OCI-LY1 (cell line): ENCODE measurements around the gene ATP12A.
A peak's percentile ranks its signal among the peaks of the same experiment; 100 is the strongest.

Experiments
- H2AFZ ChIP-seq: fragments of 200-600 bp; sonication (generic), shearing (Covaris generic); 2 replicates; pipeline ENCODE4 v1.6.0; 2014; ENCODE audit warnings: antibody characterized with exemption, mild to moderate bottlenecking, low read length
- H3F3A ChIP-seq: fragments of 200-600 bp; sonication (generic), shearing (Covaris generic); 2 replicates; pipeline ENCODE4 v1.6.0; 2014; ENCODE audit warnings: mild to moderate bottlenecking, antibody characterized with exemption, low read length, moderate library complexity; ENCODE audit not compliant: insufficient read depth
- H3K27ac ChIP-seq: fragments of 200-600 bp; sonication (generic); 2 replicates; pipeline ENCODE4 v1.5.1; 2014; ENCODE audit warnings: low read length, mixed run types, mild to moderate bottlenecking, low read depth; ENCODE audit not compliant: poor library complexity, severe bottlenecking
- H3K27me3 ChIP-seq: fragments of 200-600 bp; sonication (generic); 2 replicates; pipeline ENCODE4 v1.6.0; 2014; ENCODE audit warnings: antibody characterized with exemption, mild to moderate bottlenecking, low read length, moderate library complexity; ENCODE audit not compliant: insufficient read depth
- H3K36me3 ChIP-seq: fragments of 200-600 bp; sonication (generic); 2 replicates; pipeline ENCODE4 v1.6.1; 2014; ENCODE audit warnings: mild to moderate bottlenecking, antibody characterized with exemption, low read length, moderate library complexity, mixed read lengths; ENCODE audit not compliant: insufficient read depth
- H3K4me1 ChIP-seq: fragments of 200-600 bp; sonication (generic); 2 replicates; pipeline ENCODE4 v1.5.1; 2014; ENCODE audit warnings: mild to moderate bottlenecking, low read length, moderate library complexity; ENCODE audit not compliant: insufficient read depth, severe bottlenecking
- H3K4me2 ChIP-seq: fragments of 200-600 bp; sonication (generic), shearing (Covaris generic); 2 replicates; pipeline ENCODE4 v1.6.1; 2014; ENCODE audit warnings: low read length
- H3K4me3 ChIP-seq: fragments of 200-600 bp; sonication (generic); 2 replicates; pipeline ENCODE4 v1.5.1; 2014; ENCODE audit warnings: low read length, low read depth, mild to moderate bottlenecking, mixed read lengths; ENCODE audit not compliant: poor library complexity, severe bottlenecking
- H3K79me2 ChIP-seq: fragments of 200-600 bp; shearing (Covaris generic); 2 replicates; pipeline ENCODE4 v1.6.1; 2016; ENCODE audit warnings: mixed run types, low read length, mixed read lengths; ENCODE audit not compliant: insufficient read depth
- H3K9ac ChIP-seq: fragments of 200-600 bp; sonication (generic), shearing (Covaris generic); 2 replicates; pipeline ENCODE4 v1.6.1; 2014; ENCODE audit warnings: mild to moderate bottlenecking, low read length, mixed read lengths
- H3K9me2 ChIP-seq: fragments of 200-600 bp; sonication (generic), shearing (Covaris generic); 2 replicates; pipeline ENCODE4 v1.6.1; 2014; ENCODE audit warnings: low read depth, mild to moderate bottlenecking, low read length, mixed read lengths
- H3K9me3 ChIP-seq: fragments of 200-600 bp; shearing (Covaris generic); 2 replicates; pipeline ENCODE4 v1.6.1; 2014; ENCODE audit warnings: low read length, mixed read lengths
- H4K20me1 ChIP-seq: fragments of 200-600 bp; sonication (generic), shearing (Covaris generic); 2 replicates; pipeline ENCODE4 v1.6.0; 2016; ENCODE audit warnings: mild to moderate bottlenecking, low read length; ENCODE audit not compliant: insufficient read depth
- CTCF ChIP-seq: fragments of 200-600 bp; sonication (generic), shearing (Covaris generic); IDR thresholded peaks from 2 replicates; pipeline ENCODE4 v1.5.1; 2017; ENCODE audit warnings: mild to moderate bottlenecking, antibody characterized with exemption, low read length, moderate library complexity, mixed read lengths
- EZH2 ChIP-seq: fragments of 200-600 bp; sonication (generic), shearing (Covaris generic); IDR thresholded peaks from 2 replicates; pipeline ENCODE4 v1.8.0; 2017; ENCODE audit warnings: borderline replicate concordance, mixed run types, mild to moderate bottlenecking, antibody characterized with exemption, low read length, moderate library complexity, mixed read lengths

ATP12A gene

GRCh38 chr13:24741016-24741662 is 60.9 kb downstream of the ATP12A start:
- H3K79me2 ChIP-seq: no peaks in the 10 kb centered on the region
- no peaks in the 10 kb centered on the region for H4K20me1 ChIP-seq
- TF ChIP-seq CTCF (peak; percentile 44; the same call in 1 of the 2 replicates), EZH2 (no peak)
- H3F3A ChIP-seq: no peaks in the 10 kb centered on the region
- H3K9me2 ChIP-seq: no peaks in the 10 kb centered on the region
- H3K9ac ChIP-seq: no peak overlapping the region
- H3K36me3 ChIP-seq: no peaks in the 10 kb centered on the region
- no peaks in the 10 kb centered on the region for H3K4me1 ChIP-seq
- no peak overlapping the region for H3K4me2 ChIP-seq
- H3K27ac ChIP-seq: no peak overlapping the region
- no peaks in the 10 kb centered on the region for H3K9me3 ChIP-seq
- H2AFZ ChIP-seq: no peak overlapping the region
- H3K4me3 ChIP-seq: no peak overlapping the region
- no peaks in the 10 kb centered on the region for H3K27me3 ChIP-seq

GRCh38 chr13:24741791-24742190 is 61.6 kb downstream of the ATP12A start:
- Histone ChIP-seq H3F3A (no peaks in the 10 kb centered on the region), H2AFZ (no peak overlapping the region), H3K9me2 (no peaks in the 10 kb centered on the region), H3K27ac (no peak overlapping the region), H3K4me2 (no peak overlapping the region), H3K79me2 (no peaks in the 10 kb centered on the region), H4K20me1 (no peaks in the 10 kb centered on the region), H3K9me3 (no peaks in the 10 kb centered on the region), H3K9ac (no peak overlapping the region), H3K4me3 (no peak overlapping the region), H3K4me1 (no peaks in the 10 kb centered on the region), H3K36me3 (no peaks in the 10 kb centered on the region), H3K27me3 (no peaks in the 10 kb centered on the region)
- no peak for TF ChIP-seq EZH2
- no peak for TF ChIP-seq CTCF

GRCh38 chr13:24742294-24742693 is 62.1 kb downstream of the ATP12A start:
- TF ChIP-seq EZH2: no peak
- TF ChIP-seq CTCF: no peak
- Histone ChIP-seq H4K20me1 (no peaks in the 10 kb centered on the region), H3K4me2 (no peak overlapping the region), H3K36me3 (no peaks in the 10 kb centered on the region), H3K79me2 (no peaks in the 10 kb centered on the region), H3K4me3 (no peak overlapping the region), H3K9me2 (no peaks in the 10 kb centered on the region), H2AFZ (no peak overlapping the region), H3F3A (no peaks in the 10 kb centered on the region), H3K27me3 (no peaks in the 10 kb centered on the region), H3K9me3 (no peaks in the 10 kb centered on the region), H3K9ac (no peak overlapping the region), H3K27ac (no peak overlapping the region), H3K4me1 (no peaks in the 10 kb centered on the region)
